ENCODE measurements around the gene GPATCH8. TPM values are rescaled to one million over a fixed set of nuclear protein-coding genes. Genes with fewer than 3 reads are reported as not detected.

The GPATCH8 gene
- total and polyA plus RNA-seq, 2 of the 8 experiments (the other 6 are each of a cell fraction or from before 2014, with no cell fraction given): 20.5 to 58.1 TPM

GRCh38 chr17:44543905-44544523, 40.8 kb upstream of the GPATCH8 start:
- peaks cover 3% of the 10 kb centered on the region; the same call in 1 of the 2 replicates for H3K23me2 ChIP-seq (ENCODE audit: low read depth, low read length)
- POLR2A ChIA-PET (ENCODE audit: partially characterized antibody): interaction anchor here (0.7 to 14.7 kb wide), 8 partner anchors 10 to 119 kb away, joined by 3 to 219 read pairs (median 4); partner anchors contain the start of genes FZD2 and GPATCH8
- H3K23ac ChIP-seq (ENCODE audit: insufficient read length): no peak overlapping the region
- H2BK120ac ChIP-seq (replicated peaks; ENCODE audit: low read depth, low read length): peak overlapping the region; percentile 30
- H3K56ac ChIP-seq (replicated peaks; ENCODE audit: insufficient read length, low read depth, low read length): no peak overlapping the region
- H3K9me3 ChIP-seq (ENCODE audit: insufficient read depth in 2 of 2, low read depth in 1 of 2, low read length in 1 of 2): no peaks in the 10 kb centered on the region
- H3K4ac ChIP-seq (replicated peaks; ENCODE audit: insufficient read length, low read depth, low read length): peak overlapping the region; percentile 1
- WGBS, 2 experiments (ENCODE audit: extremely low coverage in 1 of 2, insufficient coverage in 1 of 2, insufficient read length in 1 of 2, insufficient replicate concordance in 2 of 2, low coverage in 1 of 2, low lambda C conversion rate in 2 of 2, missing lambda C conversion rate in 1 of 2): 71% methylated on average over 5 of the region's 5 CpGs; no CpG with 5 or more reads in 1 of the 2 experiments
- H3K27ac ChIP-seq (ENCODE audit: low read depth, low read length): no peak overlapping the region
- peak overlapping the region; percentile 92; the same call in 1 of the 2 replicates for H2AK5ac ChIP-seq (ENCODE audit: low read depth, low read length)
- H4K5ac ChIP-seq (ENCODE audit: insufficient read length, low read depth, low read length): no peak overlapping the region
- no peaks in the 10 kb centered on the region for H3K79me2 ChIP-seq (ENCODE audit: control insufficient read depth in 1 of 2, insufficient read depth in 2 of 2, low read length in 2 of 2)
- no peak overlapping the region for H3K14ac ChIP-seq (ENCODE audit: insufficient read length)
- H3K4me2 ChIP-seq (ENCODE audit: insufficient read depth in 1 of 2, low read depth in 2 of 2, low read length in 2 of 2): peak overlapping the region; percentile 69 to 87
- H2BK15ac ChIP-seq (ENCODE audit: low read length): peak overlapping the region; percentile 63; the same call in 1 of the 2 replicates
- H2BK12ac ChIP-seq (ENCODE audit: low read depth, low read length): peak overlapping the region; percentile 40
- no peaks in the 10 kb centered on the region for H3K36me3 ChIP-seq (ENCODE audit: control insufficient read depth in 2 of 4, insufficient read depth in 4 of 4, low read length in 3 of 4)
- H3K27me3 ChIP-seq (replicated peaks in 1 of 4; ENCODE audit: control insufficient read depth in 3 of 4, extremely low read depth in 1 of 4, insufficient read depth in 3 of 4, low read length in 3 of 4): peaks cover 6 to 54% (median 29%) of the 10 kb centered on the region in 4 experiments
- H4K91ac ChIP-seq (replicated peaks; ENCODE audit: insufficient read length, low read length): peak overlapping the region; percentile 38
- no peak overlapping the region for H3K9ac ChIP-seq (replicated peaks in 1 of 4; ENCODE audit: extremely low read depth in 1 of 4, low read depth in 3 of 4, low read length in 3 of 4)
- peak overlapping the region in 1 of 4 experiments; percentile 49; a peak in 4 of 8 replicates for H3K4me3 ChIP-seq (ENCODE audit: extremely low read depth in 1 of 4, insufficient read depth in 2 of 4, low read depth in 3 of 4, low read length in 4 of 4)
- no peak overlapping the region; the same call in 1 of the 2 replicates for H2BK5ac ChIP-seq (ENCODE audit: low read depth, low read length)
- DNase-seq (ENCODE audit: low read depth in 1 of 2, low spot score in 2 of 2) (no peak), FAIRE-seq (peak; percentile 24)
- peak overlapping the region; percentile 71 for H3K18ac ChIP-seq (ENCODE audit: extremely low read depth, low read length)
- 0 out of 2 replicates have a peak overlapping the region, but pooled peaks have one; percentile 3 for H2BK20ac ChIP-seq (ENCODE audit: low read length)
- no peaks in the 10 kb centered on the region; the same call in 1 of the 2 replicates for H3K79me1 ChIP-seq (ENCODE audit: low read depth, low read length)
- H2AFZ ChIP-seq (ENCODE audit: low read length): no peak overlapping the region
- peaks cover 38 to 62% (median 48%) of the 10 kb centered on the region in 4 experiments for H3K4me1 ChIP-seq (replicated peaks in 1 of 4; ENCODE audit: control insufficient read depth in 3 of 4, insufficient read depth in 4 of 4, low read length in 3 of 4)
- H4K8ac ChIP-seq (ENCODE audit: extremely low read depth, insufficient read depth, low read length): no peak overlapping the region
- CTCF ChIA-PET (ENCODE audit: partially characterized antibody): interaction anchor here (0.6 to 3.9 kb wide), 10 partner anchors 8 to 438 kb away, joined by 3 to 18 read pairs (median 3); partner anchors contain the start of gene FZD2
- TF ChIP-seq MAFK (IDR thresholded peaks at IDR 0.05; ENCODE audit: low read depth, low read length): no peak
- no peak for TF ChIP-seq NANOG (IDR thresholded peaks at IDR 0.05; ENCODE audit: insufficient read depth, low read depth, low read length, poor library complexity, severe bottlenecking)
- peak; percentile 93 for TF ChIP-seq KDM1A (IDR thresholded peaks at IDR 0.05; ENCODE audit: borderline replicate concordance, low read length)
- H4K20me1 ChIP-seq (replicated peaks in 1 of 2; ENCODE audit: control insufficient read depth in 1 of 2, insufficient read depth in 2 of 2, low read length in 2 of 2): no peaks in the 10 kb centered on the region

Data from H1 (cell line).